ENCODE results near the gene SAFB2. TPM values are rescaled to one million over a fixed set of nuclear protein-coding genes. Genes with fewer than 3 reads are reported as not detected.

Gene SAFB2
- total and polyA plus RNA-seq, 2 donors (not counting 1 experiment from before 2014, with no cell fraction given): 76.5 to 242 TPM

DNA sequence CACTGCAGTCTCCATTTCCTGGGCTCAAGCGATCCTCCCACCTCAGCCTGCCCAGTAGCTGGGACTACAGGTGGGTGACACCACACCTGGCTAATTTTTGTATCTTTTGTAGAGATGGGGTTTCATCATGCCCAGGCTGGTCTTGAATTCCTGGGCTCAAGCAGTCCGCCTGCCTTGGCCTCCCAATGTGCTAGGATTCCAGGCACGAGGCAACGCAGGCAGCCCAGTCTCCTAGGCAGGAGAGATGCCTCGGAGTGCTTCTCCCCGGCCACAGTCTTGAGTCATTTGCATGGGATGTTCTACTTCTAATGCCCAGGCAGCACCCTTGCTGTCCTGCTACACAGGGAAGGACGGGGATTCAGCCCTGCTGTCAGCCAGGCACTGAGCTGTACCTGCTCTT is 49.0 kb upstream of the SAFB2 start:
- CTCF ChIA-PET: no interaction called here
- H3K79me2 ChIP-seq (ENCODE audit: control insufficient read depth, insufficient read depth, low read length): no peaks in the 10 kb centered on the region
- WGBS (ENCODE audit: insufficient coverage): 100% methylated on average over 6 of the region's 7 CpGs

DNA sequence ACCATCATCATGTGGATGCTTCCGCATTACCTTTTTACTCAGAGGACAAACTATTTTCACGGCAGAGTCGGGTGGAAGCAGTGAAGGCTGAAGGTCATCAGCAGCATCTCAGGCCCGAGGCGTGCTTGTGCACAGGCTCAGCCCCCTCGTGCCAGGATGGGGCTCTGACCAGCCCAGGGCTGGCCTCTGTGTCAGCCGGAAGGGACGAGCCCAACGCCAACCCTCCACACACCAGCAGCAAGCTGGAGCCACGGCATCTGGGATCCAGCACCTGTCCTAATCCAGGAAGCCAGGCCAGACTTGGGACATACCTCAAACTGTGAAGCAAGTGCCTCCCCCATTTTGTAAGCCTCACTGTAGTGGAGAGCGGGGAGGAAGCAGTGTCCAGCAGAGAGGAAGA is 46.6 kb upstream of the SAFB2 start:
- ChIA-PET CTCF (no interaction called here), POLR2A (no interaction called here)
- WGBS (ENCODE audit: insufficient coverage): 91% methylated on average over 11 of the region's 11 CpGs
- H3K27ac Mint-ChIP-seq: no peak overlapping the region
- no peaks in the 10 kb centered on the region for H3K4me1 Mint-ChIP-seq
- H3K4me2 ChIP-seq (replicated peaks; ENCODE audit: low read depth, low read length, poor library complexity, severe bottlenecking): no peak overlapping the region
- intact Hi-C loops (cut with micrococcal nuclease): no loop called here
- peaks cover 0 to 3% (median 0%) of the 10 kb centered on the region in 3 donors for H3K9me3 ChIP-seq (ENCODE audit: control extremely low read depth in 1 of 3, control insufficient read depth in 2 of 3, insufficient read depth in 1 of 3, low read length in 2 of 3)
- no peaks in the 10 kb centered on the region for H3K4me1 ChIP-seq (ENCODE audit: control insufficient read depth in 2 of 2, insufficient read depth in 2 of 2, low read length in 2 of 2)
- no peak overlapping the region for H2AFZ ChIP-seq (ENCODE audit: insufficient read depth, low read depth, low read length, poor library complexity, severe bottlenecking)
- no peak overlapping the region for H3K4me3 Mint-ChIP-seq
- H3K9ac ChIP-seq (ENCODE audit: low read length): no peak overlapping the region
- H4K20me1 ChIP-seq (ENCODE audit: control insufficient read depth, insufficient read depth, low read length, poor library complexity, severe bottlenecking): peaks cover 15% of the 10 kb centered on the region
- no peaks in the 10 kb centered on the region for H3K27me3 Mint-ChIP-seq
- no peaks in the 10 kb centered on the region for H3K27me3 ChIP-seq (replicated peaks in 1 of 4; ENCODE audit: control extremely low read depth in 1 of 4, control insufficient read depth in 3 of 4, insufficient read depth in 4 of 4, low read length in 3 of 4)
- peaks cover 0 to 51% of the 10 kb centered on the region in 2 experiments for H3K36me3 ChIP-seq (replicated peaks in 1 of 2; ENCODE audit: control extremely low read depth in 1 of 2, control insufficient read depth in 1 of 2, extremely low read depth in 1 of 2, insufficient read depth in 2 of 2, low read length in 1 of 2)
- no peak overlapping the region for H3K27ac ChIP-seq (ENCODE audit: low read length in 2 of 2)
- ATAC-seq (ENCODE audit: low read depth): no peak
- H3K79me2 ChIP-seq (ENCODE audit: control insufficient read depth, insufficient read depth, low read length): peaks cover 1% of the 10 kb centered on the region
- TF ChIP-seq, protein P1, sequence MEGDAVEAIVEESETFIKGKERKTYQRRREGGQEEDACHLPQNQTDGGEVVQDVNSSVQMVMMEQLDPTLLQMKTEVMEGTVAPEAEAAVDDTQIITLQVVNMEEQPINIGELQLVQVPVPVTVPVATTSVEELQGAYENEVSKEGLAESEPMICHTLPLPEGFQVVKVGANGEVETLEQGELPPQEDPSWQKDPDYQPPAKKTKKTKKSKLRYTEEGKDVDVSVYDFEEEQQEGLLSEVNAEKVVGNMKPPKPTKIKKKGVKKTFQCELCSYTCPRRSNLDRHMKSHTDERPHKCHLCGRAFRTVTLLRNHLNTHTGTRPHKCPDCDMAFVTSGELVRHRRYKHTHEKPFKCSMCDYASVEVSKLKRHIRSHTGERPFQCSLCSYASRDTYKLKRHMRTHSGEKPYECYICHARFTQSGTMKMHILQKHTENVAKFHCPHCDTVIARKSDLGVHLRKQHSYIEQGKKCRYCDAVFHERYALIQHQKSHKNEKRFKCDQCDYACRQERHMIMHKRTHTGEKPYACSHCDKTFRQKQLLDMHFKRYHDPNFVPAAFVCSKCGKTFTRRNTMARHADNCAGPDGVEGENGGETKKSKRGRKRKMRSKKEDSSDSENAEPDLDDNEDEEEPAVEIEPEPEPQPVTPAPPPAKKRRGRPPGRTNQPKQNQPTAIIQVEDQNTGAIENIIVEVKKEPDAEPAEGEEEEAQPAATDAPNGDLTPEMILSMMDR (IDR thresholded peaks at IDR 0.05): no peak
- TF ChIP-seq EZH2 (IDR thresholded peaks at IDR 0.05; ENCODE audit: borderline replicate concordance, insufficient read depth, low read depth, low read length, poor library complexity, severe bottlenecking): no peak
- H3K4me3 ChIP-seq (ENCODE audit: control extremely low read depth in 1 of 5, extremely low read depth in 1 of 5, insufficient read depth in 1 of 5, low read depth in 2 of 5, low read length in 4 of 5): no peak overlapping the region
- no peak for DNase-seq
- H3K9me3 Mint-ChIP-seq (ENCODE audit: insufficient read depth): no peaks in the 10 kb centered on the region

More for the DNA sequence above, 49.0 kb upstream of the SAFB2 start:
- no peaks in the 10 kb centered on the region for H3K9me3 Mint-ChIP-seq (ENCODE audit: insufficient read depth)
- no peak for ATAC-seq (ENCODE audit: low read depth)
- Histone ChIP-seq H3K4me3 (ENCODE audit: control extremely low read depth in 1 of 5, extremely low read depth in 1 of 5, insufficient read depth in 1 of 5, low read depth in 2 of 5, low read length in 4 of 5) (no peak overlapping the region), H3K27ac (ENCODE audit: low read length in 2 of 2) (no peak overlapping the region), H3K27me3 (replicated peaks in 1 of 4; ENCODE audit: control extremely low read depth in 1 of 4, control insufficient read depth in 3 of 4, insufficient read depth in 4 of 4, low read length in 3 of 4) (no peaks in the 10 kb centered on the region), H3K4me1 (ENCODE audit: control insufficient read depth in 2 of 2, insufficient read depth in 2 of 2, low read length in 2 of 2) (no peaks in the 10 kb centered on the region), H3K36me3 (replicated peaks in 1 of 2; ENCODE audit: control extremely low read depth in 1 of 2, control insufficient read depth in 1 of 2, extremely low read depth in 1 of 2, insufficient read depth in 2 of 2, low read length in 1 of 2) (peaks cover 0 to 27% of the 10 kb centered on the region in 2 experiments), H3K9ac (ENCODE audit: low read length) (no peak overlapping the region), H4K20me1 (ENCODE audit: control insufficient read depth, insufficient read depth, low read length, poor library complexity, severe bottlenecking) (peaks cover 11% of the 10 kb centered on the region), H2AFZ (ENCODE audit: insufficient read depth, low read depth, low read length, poor library complexity, severe bottlenecking) (no peak overlapping the region), H3K4me2 (replicated peaks; ENCODE audit: low read depth, low read length, poor library complexity, severe bottlenecking) (no peak overlapping the region), H3K9me3 (ENCODE audit: control extremely low read depth in 1 of 3, control insufficient read depth in 2 of 3, insufficient read depth in 1 of 3, low read length in 2 of 3) (peaks cover 0 to 3% (median 0%) of the 10 kb centered on the region in 3 donors)
- H3K27me3 Mint-ChIP-seq: no peaks in the 10 kb centered on the region
- POLR2A ChIA-PET: interaction anchor here (0.6 kb wide), 1 partner anchor 59 kb away, joined by 7 read pairs; no protein-coding TSS in a partner anchor
- intact Hi-C loops (cut with micrococcal nuclease): no loop called here
- TF ChIP-seq, protein P1 (IDR thresholded peaks at IDR 0.05): no peak
- no peak for TF ChIP-seq EZH2 (IDR thresholded peaks at IDR 0.05; ENCODE audit: borderline replicate concordance, insufficient read depth, low read depth, low read length, poor library complexity, severe bottlenecking)
- H3K4me1 Mint-ChIP-seq: no peaks in the 10 kb centered on the region
- DNase-seq: no peak
- peak overlapping the region; percentile 26 for H3K27ac Mint-ChIP-seq
- no peak overlapping the region for H3K4me3 Mint-ChIP-seq

All from B cell (primary cell).